ENCODE data around the gene GPR161. TPM values are rescaled to one million over a fixed set of nuclear protein-coding genes. Genes with fewer than 3 reads are reported as not detected.

Gene GPR161
- total and polyA plus RNA-seq, 2 donors (not counting 1 experiment from before 2014, with no cell fraction given) = 0.07 to 0.22 TPM

- Histone ChIP-seq H3K4me2 (replicated peaks; ENCODE audit: low read depth, low read length, poor library complexity, severe bottlenecking) (no peak overlapping the region), H3K9ac (ENCODE audit: low read length) (no peak overlapping the region), H3K27me3 (replicated peaks in 1 of 4; ENCODE audit: control extremely low read depth in 1 of 4, control insufficient read depth in 3 of 4, insufficient read depth in 4 of 4, low read length in 3 of 4) (no peaks in the 10 kb centered on the region), H3K4me3 (ENCODE audit: control extremely low read depth in 1 of 5, extremely low read depth in 1 of 5, insufficient read depth in 1 of 5, low read depth in 2 of 5, low read length in 4 of 5) (no peak overlapping the region), H3K9me3 (ENCODE audit: control extremely low read depth in 1 of 3, control insufficient read depth in 2 of 3, insufficient read depth in 1 of 3, low read length in 2 of 3) (no peaks in the 10 kb centered on the region), H3K4me1 (ENCODE audit: control insufficient read depth in 2 of 2, insufficient read depth in 2 of 2, low read length in 2 of 2) (peaks cover 0 to 5% of the 10 kb centered on the region in 2 donors), H3K36me3 (replicated peaks in 1 of 2; ENCODE audit: control extremely low read depth in 1 of 2, control insufficient read depth in 1 of 2, extremely low read depth in 1 of 2, insufficient read depth in 2 of 2, low read length in 1 of 2) (no peaks in the 10 kb centered on the region), H3K27ac (ENCODE audit: low read length in 2 of 2) (no peak overlapping the region), H4K20me1 (ENCODE audit: control insufficient read depth, insufficient read depth, low read length, poor library complexity, severe bottlenecking) (no peaks in the 10 kb centered on the region), H3K79me2 (ENCODE audit: control insufficient read depth, insufficient read depth, low read length) (no peaks in the 10 kb centered on the region), H2AFZ (ENCODE audit: insufficient read depth, low read depth, low read length, poor library complexity, severe bottlenecking) (no peak overlapping the region)
- DNase-seq (no peak), ATAC-seq (ENCODE audit: low read depth) (no peak)
- no peak for TF ChIP-seq EZH2 (IDR thresholded peaks at IDR 0.05; ENCODE audit: borderline replicate concordance, insufficient read depth, low read depth, low read length, poor library complexity, severe bottlenecking)
- TF ChIP-seq CTCF (IDR thresholded peaks at IDR 0.05) = no peak
- Mint-ChIP-seq H3K4me1 (peaks cover 2% of the 10 kb centered on the region), H3K9me3 (ENCODE audit: insufficient read depth) (no peaks in the 10 kb centered on the region), H3K27me3 (no peaks in the 10 kb centered on the region), H3K27ac (no peak overlapping the region), H3K4me3 (no peak overlapping the region)
- CTCF ChIA-PET = interaction anchor here (0.6 to 3.5 kb wide), 11 partner anchors 9 to 636 kb away, joined by 3 to 18 read pairs (median 6); no protein-coding TSS in a partner anchor
- POLR2A ChIA-PET = no interaction called here
- intact Hi-C loops (cut with micrococcal nuclease) = loop anchor here (10.0 kb wide), 1 partner anchor 369 kb away; no protein-coding TSS in a partner anchor
- WGBS (ENCODE audit: insufficient coverage) = 100% methylated on average over 7 of the region's 7 CpGs
Measured at GRCh38 chr1:168083456-168084325, 53.0 kb downstream of the GPR161 start.
